SK-N-DZ (cell line): ENCODE results near the gene SORD.
"Not testable (repeated sequence)": the region's sequence is repeated elsewhere in the genome, so short reads cannot be mapped to it uniquely, and the experiment has no call there.

Experiments
- DNase-seq: peaks from one replicate; pipeline ENCODE4 v3.0.0-alpha.2; 2015; ENCODE audit warnings: low spot score

SORD gene

GRCh38 chr15:45062301-45062700, 39.3 kb downstream of the SORD start:
- not testable (repeated sequence) for DNase-seq

GRCh38 chr15:45064386-45064785, 41.4 kb downstream of the SORD start:
- no peak for DNase-seq

- not testable (repeated sequence) for DNase-seq
Measured at GRCh38 chr15:45069942-45070360, 47.0 kb downstream of the SORD start.

DNA sequence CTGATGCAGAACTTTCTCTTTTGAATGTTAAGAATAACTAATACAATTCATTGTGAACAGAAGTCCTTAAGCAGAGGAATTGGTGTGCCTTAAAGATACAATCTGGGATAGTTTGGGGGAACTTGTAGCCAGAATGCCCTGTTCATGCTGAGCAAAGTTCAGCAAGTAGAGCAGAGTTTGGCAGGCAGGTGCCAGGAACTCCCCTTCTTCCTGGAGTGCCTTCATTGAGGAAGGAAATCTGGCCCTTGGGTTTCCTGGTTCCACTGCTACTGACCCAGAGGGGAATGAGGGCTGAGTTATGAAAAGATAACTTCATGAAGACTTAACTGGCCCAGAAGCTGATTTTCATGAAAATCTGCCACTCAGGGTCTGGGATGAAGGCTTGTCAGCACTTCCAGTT, 50.6 kb downstream of the SORD start:
- DNase-seq = not testable (repeated sequence)

GRCh38 chr15:45075440-45076320, 52.7 kb downstream of the SORD start:
- not testable (repeated sequence) for DNase-seq

DNA sequence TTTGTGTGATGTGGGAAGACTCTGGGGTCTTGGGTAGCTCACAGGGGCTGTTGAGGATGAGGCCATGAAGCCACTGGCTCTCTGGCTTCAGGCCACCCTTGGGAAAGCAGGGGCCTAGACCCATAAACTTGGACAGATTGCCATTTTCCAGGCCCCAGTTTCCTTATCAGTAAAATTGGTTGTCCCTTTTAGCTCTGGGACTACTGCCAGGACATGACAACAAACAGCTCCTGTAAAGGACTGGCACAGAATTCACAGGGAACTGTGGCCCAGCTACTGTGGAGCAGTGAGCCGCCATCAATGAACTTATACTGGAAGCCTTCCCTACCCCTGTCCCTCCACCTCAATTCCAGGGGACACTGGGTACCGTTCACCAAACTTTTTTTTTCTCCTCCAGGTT, 54.4 kb downstream of the SORD start:
- not testable (repeated sequence) for DNase-seq

DNA sequence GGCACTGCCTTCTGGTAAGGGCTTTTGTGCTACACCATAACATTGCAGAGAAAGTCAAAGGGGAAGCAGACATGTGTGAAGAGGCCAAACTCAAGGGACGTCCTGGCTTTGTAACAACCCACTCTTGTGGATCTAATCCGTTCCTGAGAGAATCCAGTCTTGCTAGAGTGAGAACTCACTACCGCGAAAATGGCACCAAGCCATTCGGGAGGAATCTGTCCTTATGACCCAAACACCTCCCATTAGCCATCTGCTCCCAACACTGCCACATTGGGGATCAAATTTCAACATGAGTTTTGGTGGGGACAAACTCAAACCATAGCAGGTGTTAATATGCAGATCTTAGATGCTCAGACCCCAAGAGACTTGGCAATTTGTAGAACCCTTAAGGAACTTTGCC, 56.2 kb downstream of the SORD start:
- not testable (repeated sequence) for DNase-seq

DNA sequence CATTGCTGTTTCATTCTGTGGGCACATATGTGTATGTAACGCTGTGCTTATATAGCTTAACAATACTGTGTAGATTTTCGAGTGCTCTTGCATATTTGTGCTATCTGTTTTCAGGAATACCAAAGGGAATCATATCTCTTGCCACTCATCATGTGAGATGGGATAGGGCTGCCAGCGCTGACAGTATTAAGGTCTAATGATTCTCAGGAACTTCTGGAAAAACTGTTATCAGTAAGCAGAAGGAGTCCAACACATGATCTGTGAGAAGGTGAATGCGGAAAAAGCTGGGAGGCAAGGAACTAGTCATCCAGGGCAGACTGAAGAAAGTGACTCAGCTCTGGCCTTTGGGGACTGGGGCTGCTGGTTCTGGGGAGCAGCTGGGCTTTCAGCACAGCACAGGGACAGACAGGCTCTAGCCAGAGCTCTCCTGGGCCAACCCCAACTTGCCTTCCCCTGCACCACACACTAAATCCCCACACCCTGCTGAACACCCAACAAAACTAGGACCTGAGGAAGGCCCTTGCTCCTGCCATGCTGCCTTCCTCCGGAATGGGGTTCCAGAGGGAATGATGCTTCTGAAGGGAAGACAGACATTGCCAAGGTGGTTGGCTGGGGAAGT, 56.7 kb downstream of the SORD start:
- DNase-seq = not testable (repeated sequence)

DNA sequence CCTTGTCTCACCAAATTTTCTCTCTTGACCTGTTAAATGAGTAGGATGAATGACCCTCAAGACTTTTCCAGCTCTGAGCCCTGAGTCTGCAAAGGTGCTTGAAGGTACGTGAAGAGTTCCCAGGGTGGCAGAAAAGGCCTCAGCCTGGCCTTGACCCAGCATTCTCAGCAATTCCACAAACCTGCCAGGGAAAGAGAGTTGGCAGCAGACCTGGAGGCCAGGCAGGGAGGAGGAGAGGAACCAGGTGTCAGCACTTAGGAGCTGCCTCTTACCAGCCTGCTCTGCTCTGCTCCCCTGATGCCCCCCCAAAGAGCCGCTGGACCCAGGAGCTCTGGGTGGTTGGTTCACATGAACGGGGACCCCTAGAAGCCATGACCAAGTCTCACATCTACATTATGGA, 57.6 kb downstream of the SORD start:
- DNase-seq = not testable (repeated sequence)

DNA sequence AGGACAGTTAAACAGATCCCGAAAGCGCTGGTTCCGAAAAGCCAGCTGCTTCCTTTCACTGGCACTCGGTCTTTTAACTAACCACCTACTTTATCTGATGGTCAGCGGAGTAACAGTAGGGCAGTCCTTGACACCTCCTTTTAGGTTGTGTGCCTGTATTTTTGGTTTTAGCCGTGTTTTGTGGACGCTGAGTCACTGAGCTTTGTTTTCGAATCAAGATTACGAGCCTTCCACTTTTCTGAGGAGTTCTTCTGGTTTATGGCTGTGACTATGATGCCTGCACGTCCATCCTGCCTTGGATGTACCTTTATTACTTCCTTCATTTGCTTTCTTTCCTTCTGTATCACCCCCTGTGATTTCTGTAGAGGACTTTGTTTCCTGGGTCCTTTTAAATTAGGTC, 59.4 kb downstream of the SORD start:
- DNase-seq = not testable (repeated sequence)

DNA sequence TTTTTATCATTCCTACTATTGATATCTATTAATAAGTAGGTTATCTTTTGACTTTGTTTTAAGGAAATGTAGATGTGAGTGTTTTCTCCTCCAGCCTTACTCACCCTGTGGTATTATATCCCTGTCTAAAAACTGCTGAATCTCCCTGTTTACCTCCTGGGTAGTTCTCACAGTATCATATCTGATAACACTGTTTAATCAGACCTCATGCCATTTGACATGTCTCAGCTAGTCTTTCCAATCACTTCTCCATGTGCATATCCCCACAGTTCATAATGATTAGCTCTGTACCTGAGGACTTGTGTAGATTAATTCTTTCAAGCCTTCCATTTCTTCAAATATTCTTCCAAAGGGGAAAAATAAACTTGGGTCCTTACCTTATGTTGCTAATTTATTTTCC, 60.2 kb downstream of the SORD start:
- DNase-seq = no peak

- no peak for DNase-seq
Measured at GRCh38 chr15:45084163-45084562, 61.2 kb downstream of the SORD start.

- no peak for DNase-seq
Measured at GRCh38 chr15:45087513-45087912, 64.5 kb downstream of the SORD start.

GRCh38 chr15:45088801-45089711, 66.1 kb downstream of the SORD start:
- peak; percentile 57 for DNase-seq

GRCh38 chr15:45089712-45090373, 66.8 kb downstream of the SORD start:
- no peak for DNase-seq

- no peak for DNase-seq
Measured at GRCh38 chr15:45091161-45091560, 68.2 kb downstream of the SORD start.

DNA sequence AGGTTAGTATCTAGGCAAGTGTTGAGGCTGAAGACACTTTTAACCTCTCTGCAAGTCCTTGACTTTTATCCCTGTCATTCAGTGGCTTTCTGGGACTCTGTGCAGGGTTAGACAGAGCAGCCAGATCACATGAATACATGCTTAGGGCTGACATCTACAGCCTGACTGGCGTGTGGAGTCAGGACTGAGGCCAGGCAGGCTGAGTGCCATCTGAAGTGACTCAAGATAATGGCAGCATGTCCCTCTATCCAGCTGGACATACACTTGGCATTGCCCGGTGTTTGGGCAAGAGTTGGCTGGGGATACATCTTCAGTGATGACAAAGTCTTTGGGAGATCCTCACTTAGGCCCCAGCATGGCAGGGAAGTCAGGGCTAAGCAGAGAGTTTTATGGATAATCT, 68.6 kb downstream of the SORD start:
- DNase-seq = no peak

GRCh38 chr15:45093013-45093412, 70.0 kb downstream of the SORD start:
- DNase-seq = no peak

DNA sequence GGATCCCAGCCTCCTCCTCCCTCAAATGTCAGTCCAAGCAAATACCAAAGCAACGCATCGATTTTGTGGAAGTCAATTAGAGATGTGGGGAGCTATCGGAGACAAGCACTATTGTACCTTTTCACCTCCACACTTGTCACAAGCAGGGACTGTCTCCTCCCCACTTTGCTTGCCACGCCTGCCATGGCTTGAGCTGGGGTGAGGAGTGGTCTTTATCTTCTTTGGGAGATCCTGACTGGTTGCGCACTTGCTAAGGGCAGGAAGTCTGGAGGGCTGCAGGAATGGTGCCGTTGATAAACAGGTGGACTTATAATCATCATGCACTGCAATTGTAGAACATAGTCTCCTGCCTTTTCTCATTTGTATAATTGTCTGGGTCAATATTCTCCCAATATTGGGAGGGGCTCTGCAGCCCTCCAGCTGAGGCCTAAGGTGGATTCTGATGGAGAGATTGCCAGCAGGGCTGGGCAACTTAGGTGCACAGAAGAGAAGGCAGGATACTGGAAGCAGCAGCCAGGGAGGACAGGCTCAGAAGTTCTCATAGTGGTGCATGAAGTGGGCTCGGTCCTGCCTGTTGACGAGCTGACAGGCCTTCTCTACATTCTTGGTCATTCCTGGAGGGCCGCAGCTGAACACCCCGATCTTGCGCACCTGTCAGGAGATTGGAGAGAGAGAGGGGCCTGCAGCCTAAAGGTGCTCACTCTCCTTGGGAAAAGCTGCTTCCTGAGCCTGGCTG, 70.8 kb downstream of the SORD start:
- no peak for DNase-seq

- DNase-seq = no peak
Measured at GRCh38 chr15:45094358-45094730, 71.3 kb downstream of the SORD start.

GRCh38 chr15:45095661-45096060, 72.7 kb downstream of the SORD start:
- DNase-seq = no peak
